ENCODE measurements around the gene DDIT3. TPM values are rescaled to one million over a fixed set of nuclear protein-coding genes. Genes with fewer than 3 reads are reported as not detected.
A peak's percentile ranks its signal among the peaks of the same experiment; 100 is the strongest.

DDIT3 gene
- total RNA-seq, 1 donor from 2014 or later: 42.6 TPM

DNA sequence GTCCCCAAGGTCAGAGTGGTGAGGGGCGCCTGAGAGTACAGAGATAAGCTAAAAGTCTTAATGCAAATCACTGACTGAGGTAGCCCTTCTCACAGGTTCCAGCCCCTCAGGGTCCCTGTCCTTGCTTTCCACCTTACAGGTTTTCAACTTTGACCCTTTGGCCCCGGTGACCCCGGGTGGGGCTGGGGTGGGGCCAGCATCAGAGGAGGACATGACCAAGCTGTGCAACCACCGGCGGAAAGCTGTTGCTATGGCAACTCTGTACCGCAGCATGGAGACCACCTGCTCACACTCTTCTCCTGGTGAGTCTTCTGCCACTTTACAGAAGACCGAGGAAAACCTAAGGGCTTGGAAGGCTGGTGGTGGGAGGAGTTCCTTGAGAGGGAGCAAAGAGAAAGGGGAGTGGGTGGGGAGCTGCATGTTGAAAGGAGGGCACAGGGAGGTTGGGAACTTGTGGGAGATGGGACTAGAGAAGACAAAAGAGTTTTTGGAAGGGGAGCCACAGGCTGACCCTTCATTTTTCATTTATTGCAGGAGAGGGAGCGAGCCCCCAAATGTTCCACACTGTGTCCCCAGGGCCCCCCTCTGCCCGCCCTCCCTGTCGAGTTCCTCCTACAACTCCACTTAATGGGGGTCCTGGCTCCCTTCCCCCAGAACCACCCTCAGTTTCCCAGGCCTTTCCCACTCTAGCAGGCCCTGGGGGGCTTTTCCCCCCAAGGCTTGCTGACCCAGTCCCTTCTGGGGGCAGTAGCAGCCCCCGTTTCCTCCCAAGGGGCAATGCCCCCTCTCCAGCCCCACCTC is 4.7 kb upstream of the DDIT3 start:
- Mint-ChIP-seq H3K36me3 (ENCODE audit: low read depth, unreplicated experiment) (peaks cover 8% of the 10 kb centered on the region), H3K4me1 (ENCODE audit: low read depth, unreplicated experiment) (peaks cover 29% of the 10 kb centered on the region), H3K27me3 (ENCODE audit: low read depth, unreplicated experiment) (no peaks in the 10 kb centered on the region), H3K9me3 (ENCODE audit: unreplicated experiment) (no peaks in the 10 kb centered on the region), H3K27ac (ENCODE audit: unreplicated experiment) (peak overlapping the region; percentile 2), H3K4me3 (ENCODE audit: unreplicated experiment) (peak overlapping the region; percentile 93)
- Histone ChIP-seq H3K27me3 (ENCODE audit: insufficient read depth, low read length) (no peaks in the 10 kb centered on the region), H3K4me1 (ENCODE audit: insufficient read depth, low read length) (peaks cover 33% of the 10 kb centered on the region), H3K27ac (ENCODE audit: low read depth, low read length) (no peak overlapping the region), H3K9ac (ENCODE audit: low read length) (peak overlapping the region; percentile 82), H4K20me1 (ENCODE audit: insufficient read depth, low read length) (peaks cover 56% of the 10 kb centered on the region), H3K79me2 (ENCODE audit: insufficient read depth, low read length) (peaks cover 34% of the 10 kb centered on the region), H3K4me3 (ENCODE audit: insufficient read depth, low read depth, low read length) (no peak overlapping the region), H3K9me3 (ENCODE audit: insufficient read depth, low read depth, low read length) (no peaks in the 10 kb centered on the region), H3K36me3 (ENCODE audit: insufficient read depth, low read length) (peaks cover 23% of the 10 kb centered on the region), H2AFZ (ENCODE audit: low read depth, low read length) (no peak overlapping the region), H3K4me2 (ENCODE audit: low read length) (peak overlapping the region; percentile 95)
- FAIRE-seq (no peak), DNase-seq (ENCODE audit: low read depth) (no peak)
- TF ChIP-seq, protein P1, sequence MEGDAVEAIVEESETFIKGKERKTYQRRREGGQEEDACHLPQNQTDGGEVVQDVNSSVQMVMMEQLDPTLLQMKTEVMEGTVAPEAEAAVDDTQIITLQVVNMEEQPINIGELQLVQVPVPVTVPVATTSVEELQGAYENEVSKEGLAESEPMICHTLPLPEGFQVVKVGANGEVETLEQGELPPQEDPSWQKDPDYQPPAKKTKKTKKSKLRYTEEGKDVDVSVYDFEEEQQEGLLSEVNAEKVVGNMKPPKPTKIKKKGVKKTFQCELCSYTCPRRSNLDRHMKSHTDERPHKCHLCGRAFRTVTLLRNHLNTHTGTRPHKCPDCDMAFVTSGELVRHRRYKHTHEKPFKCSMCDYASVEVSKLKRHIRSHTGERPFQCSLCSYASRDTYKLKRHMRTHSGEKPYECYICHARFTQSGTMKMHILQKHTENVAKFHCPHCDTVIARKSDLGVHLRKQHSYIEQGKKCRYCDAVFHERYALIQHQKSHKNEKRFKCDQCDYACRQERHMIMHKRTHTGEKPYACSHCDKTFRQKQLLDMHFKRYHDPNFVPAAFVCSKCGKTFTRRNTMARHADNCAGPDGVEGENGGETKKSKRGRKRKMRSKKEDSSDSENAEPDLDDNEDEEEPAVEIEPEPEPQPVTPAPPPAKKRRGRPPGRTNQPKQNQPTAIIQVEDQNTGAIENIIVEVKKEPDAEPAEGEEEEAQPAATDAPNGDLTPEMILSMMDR (IDR thresholded peaks at IDR 0.05; ENCODE audit: insufficient read depth, low read depth, low read length): no peak
- TF ChIP-seq EZH2 (IDR thresholded peaks at IDR 0.05; ENCODE audit: insufficient read depth, low read length): no peak

GRCh38 chr12:57523706-57524614 is 3.6 kb upstream of the DDIT3 start:
- peak overlapping the region; percentile 78 for H3K4me3 ChIP-seq (ENCODE audit: insufficient read depth, low read depth, low read length)
- H3K4me2 ChIP-seq (ENCODE audit: low read length): peak overlapping the region; percentile 95
- H3K4me3 Mint-ChIP-seq (ENCODE audit: unreplicated experiment): peak overlapping the region; percentile 93
- peaks cover 32% of the 10 kb centered on the region for H3K4me1 Mint-ChIP-seq (ENCODE audit: low read depth, unreplicated experiment)
- peaks cover 12% of the 10 kb centered on the region for H3K36me3 Mint-ChIP-seq (ENCODE audit: low read depth, unreplicated experiment)
- no peak for DNase-seq (ENCODE audit: low read depth)
- H3K27me3 ChIP-seq (ENCODE audit: insufficient read depth, low read length): no peaks in the 10 kb centered on the region
- H3K9ac ChIP-seq (ENCODE audit: low read length): peak overlapping the region; percentile 82
- peak overlapping the region; percentile 76 for H3K27ac ChIP-seq (ENCODE audit: low read depth, low read length)
- H3K4me1 ChIP-seq (ENCODE audit: insufficient read depth, low read length): peaks cover 36% of the 10 kb centered on the region
- no peaks in the 10 kb centered on the region for H3K27me3 Mint-ChIP-seq (ENCODE audit: low read depth, unreplicated experiment)
- no peak for TF ChIP-seq EZH2 (IDR thresholded peaks at IDR 0.05; ENCODE audit: insufficient read depth, low read length)
- TF ChIP-seq, protein P1 (IDR thresholded peaks at IDR 0.05; ENCODE audit: insufficient read depth, low read depth, low read length): no peak
- no peaks in the 10 kb centered on the region for H3K9me3 Mint-ChIP-seq (ENCODE audit: unreplicated experiment)
- peak overlapping the region; percentile 94 for H3K27ac Mint-ChIP-seq (ENCODE audit: unreplicated experiment)
- H3K79me2 ChIP-seq (ENCODE audit: insufficient read depth, low read length): peaks cover 44% of the 10 kb centered on the region
- H3K9me3 ChIP-seq (ENCODE audit: insufficient read depth, low read depth, low read length): no peaks in the 10 kb centered on the region
- H4K20me1 ChIP-seq (ENCODE audit: insufficient read depth, low read length): peaks cover 60% of the 10 kb centered on the region
- H2AFZ ChIP-seq (ENCODE audit: low read depth, low read length): no peak overlapping the region
- H3K36me3 ChIP-seq (ENCODE audit: insufficient read depth, low read length): peaks cover 15% of the 10 kb centered on the region
- FAIRE-seq: no peak

Measured in astrocyte (in vitro differentiated cells and primary cell).